HL-60 (cell line): Measurements from ENCODE around the gene PECR.

ENCODE experiments used
- DNase-seq, 2 experiments: peaks; one replicate each; pipeline ENCODE4 v3.0.0-alpha.2; 2010 to 2020; ENCODE audit warnings: low read depth in 1 of 2, low spot score in 1 of 2
- H3K27ac ChIP-seq: fragments of 250-450 bp; sonication (Bioruptor Pico); replicated peaks from 2 replicates; pipeline ENCODE4 v1.5.1; 2020; ENCODE audit warnings: mild to moderate bottlenecking, moderate library complexity
- H3K27me3 ChIP-seq: fragments of 250-450 bp; sonication (Bioruptor Pico); 2 replicates; pipeline ENCODE4 v1.5.1; 2021; ENCODE audit warnings: mild to moderate bottlenecking, moderate library complexity; ENCODE audit not compliant: insufficient read depth, poor library complexity, severe bottlenecking
- H3K4me3 ChIP-seq: replicated peaks from 2 replicates; pipeline ENCODE4 v1.5.1; 2011; ENCODE audit warnings: mild to moderate bottlenecking, control low read depth, low read length; ENCODE audit not compliant: insufficient read depth
- CTCF ChIP-seq: IDR thresholded peaks from one replicate; pipeline ENCODE4 v1.5.1; 2011; ENCODE audit warnings: low read length, control low read depth, inconsistent platforms; ENCODE audit not compliant: insufficient read depth
- GABPA ChIP-seq: IDR thresholded peaks from 2 replicates; pipeline ENCODE4 v1.6.1; 2012; ENCODE audit warnings: low read depth
- POLR2AphosphoS5 ChIP-seq: IDR thresholded peaks from 2 replicates; pipeline ENCODE4 v1.6.1; 2012; ENCODE audit warnings: low read depth
- REST ChIP-seq: IDR thresholded peaks from 2 replicates; pipeline ENCODE4 v1.6.1; 2012; ENCODE audit warnings: low read depth; ENCODE audit not compliant: insufficient replicate concordance
- SPI1 ChIP-seq: IDR thresholded peaks from 2 replicates; pipeline ENCODE4 v1.6.1; 2012; ENCODE audit warnings: low read depth, mild to moderate bottlenecking, borderline replicate concordance

Gene PECR

GRCh38 chr2:216004697-216005283 lies 76.8 kb downstream of the PECR start:
- peaks cover 5% of the 10 kb centered on the region for H3K27me3 ChIP-seq
- H3K27ac ChIP-seq = no peak overlapping the region
- H3K4me3 ChIP-seq = no peak overlapping the region
- no peak for DNase-seq
- TF ChIP-seq SPI1 = no peak
- TF ChIP-seq REST = no peak
- TF ChIP-seq GABPA = no peak
- TF ChIP-seq POLR2AphosphoS5 = no peak
- TF ChIP-seq CTCF = no peak

- Histone ChIP-seq H3K27me3 (peaks cover 5% of the 10 kb centered on the region), H3K27ac (no peak overlapping the region), H3K4me3 (no peak overlapping the region)
- TF ChIP-seq SPI1 (no peak), CTCF (no peak), REST (no peak), GABPA (no peak), POLR2AphosphoS5 (no peak)
- DNase-seq = no peak
Measured at GRCh38 chr2:216003876-216004696, 77.5 kb downstream of the PECR start.

- Histone ChIP-seq H3K4me3 (no peak overlapping the region), H3K27me3 (peaks cover 5% of the 10 kb centered on the region), H3K27ac (no peak overlapping the region)
- TF ChIP-seq REST = no peak
- no peak for TF ChIP-seq SPI1
- no peak for TF ChIP-seq POLR2AphosphoS5
- TF ChIP-seq GABPA = no peak
- no peak for TF ChIP-seq CTCF
- DNase-seq = no peak
Measured at GRCh38 chr2:216002693-216003092, 78.9 kb downstream of the PECR start.
